GM06990 (cell line): ENCODE measurements around the gene GOLGA8O.
"Not testable (repeated sequence)": the region's sequence is repeated elsewhere in the genome, so short reads cannot be mapped to it uniquely, and the experiment has no call there.

Experiments
- DNase-seq: peaks from one replicate; pipeline ENCODE4 v3.0.0-alpha.2; 2011; ENCODE audit not compliant: insufficient read length; ENCODE audit errors: extremely low read depth
- H3K27me3 ChIP-seq: replicated peaks from 2 replicates; pipeline ENCODE4 v1.6.0; 2011; ENCODE audit warnings: low read length; ENCODE audit not compliant: control insufficient read depth, insufficient read depth
- H3K36me3 ChIP-seq: 2 replicates; pipeline ENCODE4 v1.5.1; 2011; ENCODE audit warnings: low read length; ENCODE audit not compliant: control insufficient read depth, insufficient read depth
- H3K4me3 ChIP-seq: replicated peaks from 2 replicates; pipeline ENCODE4 v1.5.1; 2011; ENCODE audit warnings: low read depth, mild to moderate bottlenecking, control low read depth, low read length

Gene GOLGA8O, protein sequence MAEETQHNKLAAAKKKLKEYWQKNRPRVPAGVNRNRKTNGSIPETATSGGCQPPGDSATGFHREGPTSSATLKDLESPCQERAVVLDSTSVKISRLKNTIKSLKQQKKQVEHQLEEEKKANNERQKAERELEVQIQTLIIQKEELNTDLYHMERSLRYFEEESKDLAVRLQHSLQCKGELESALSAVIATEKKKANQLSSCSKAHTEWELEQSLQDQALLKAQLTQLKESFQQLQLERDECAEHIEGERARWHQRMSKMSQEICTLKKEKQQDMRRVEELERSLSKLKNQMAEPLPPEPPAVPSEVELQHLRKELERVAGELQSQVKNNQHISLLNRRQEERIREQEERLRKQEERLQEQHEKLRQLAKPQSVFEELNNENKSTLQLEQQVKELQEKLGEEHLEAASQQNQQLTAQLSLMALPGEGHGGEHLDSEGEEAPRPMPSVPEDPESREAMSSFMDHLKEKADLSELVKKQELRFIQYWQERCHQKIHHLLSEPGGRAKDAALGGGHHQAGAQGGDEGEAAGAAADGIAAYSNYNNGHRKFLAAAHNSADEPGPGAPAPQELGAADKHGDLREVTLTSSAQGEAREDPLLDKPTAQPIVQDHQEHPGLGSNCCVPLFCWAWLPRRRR

DNA sequence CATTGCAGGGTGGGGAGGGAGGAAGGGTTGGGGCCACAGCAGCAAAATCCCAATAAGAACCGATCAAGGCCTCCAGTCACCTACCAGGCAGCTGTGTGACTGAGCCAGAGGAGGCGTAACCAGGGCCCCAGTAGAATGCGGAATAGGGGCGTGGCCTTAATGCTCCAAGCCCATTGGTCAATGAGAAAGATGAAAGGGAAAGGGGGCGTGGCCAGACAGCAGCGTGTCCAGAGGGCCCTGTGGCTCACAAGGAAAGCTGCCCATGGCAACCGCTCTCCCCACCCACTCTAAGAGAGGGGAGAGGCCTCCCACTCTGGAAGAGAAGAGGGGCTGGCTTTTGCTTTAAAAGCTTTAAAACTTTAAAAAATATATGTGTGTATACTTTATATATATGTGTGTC, at the start of gene GOLGA8O:
TSS of gene GOLGA8O (minus strand) at position 101 of the 400 bp plus-strand sequence. CDS start at position 3, 98 bp downstream.
- not testable (repeated sequence) for H3K4me3 ChIP-seq, H3K36me3 ChIP-seq, H3K27me3 ChIP-seq, DNase-seq

DNA sequence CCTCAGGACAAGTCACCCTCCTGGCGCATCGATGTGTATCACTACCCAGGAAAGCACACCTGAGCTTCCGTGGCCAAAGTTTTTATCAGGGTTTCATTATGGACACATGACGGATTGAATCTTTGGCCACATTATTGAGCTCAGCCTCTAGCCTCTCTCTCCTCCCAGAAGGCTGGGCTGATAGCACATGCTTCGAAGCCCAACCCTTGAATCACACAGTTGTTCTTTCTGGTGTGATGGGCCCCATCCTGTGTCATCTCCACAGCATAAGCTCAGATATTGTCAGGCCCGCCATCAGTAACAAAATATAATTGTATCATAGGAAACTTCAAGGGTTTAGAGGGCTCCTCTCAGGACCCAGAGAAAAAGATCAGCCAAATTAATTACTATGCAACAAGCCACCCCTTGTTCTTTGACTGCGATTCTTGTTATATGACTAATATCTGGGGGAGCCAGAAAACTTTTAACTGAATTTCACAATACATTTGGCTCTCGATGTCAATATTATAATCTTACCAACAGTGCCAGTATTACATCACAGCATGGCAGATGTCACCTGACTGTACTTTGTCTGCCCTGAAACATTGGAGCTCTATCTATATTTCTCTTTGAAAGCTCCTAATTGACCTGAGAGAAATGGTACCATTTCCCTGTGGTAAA, 48.8 kb upstream of the GOLGA8O start:
- H3K36me3 ChIP-seq, H3K4me3 ChIP-seq, H3K27me3 ChIP-seq, DNase-seq: not testable (repeated sequence)

DNA sequence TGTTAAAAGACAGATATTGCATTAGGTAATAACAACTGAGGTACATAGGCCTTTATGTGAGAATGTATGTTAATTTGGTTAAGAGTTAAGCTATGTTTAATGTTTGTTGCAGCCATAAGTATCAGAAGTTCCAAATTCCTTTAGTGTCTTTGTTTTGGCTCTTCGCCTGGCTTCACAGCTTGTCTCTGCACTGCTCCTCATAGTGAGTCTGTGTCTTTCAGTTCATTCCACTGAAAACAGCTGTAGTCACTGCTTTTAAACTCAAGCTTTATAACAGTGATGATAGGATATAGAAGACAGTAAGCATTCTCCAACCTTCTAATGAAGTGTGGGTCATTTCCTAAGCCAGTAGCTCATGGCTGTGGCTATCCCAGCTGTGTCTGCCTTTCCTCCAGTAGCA, 47.5 kb upstream of the GOLGA8O start:
- not testable (repeated sequence) for DNase-seq, H3K4me3 ChIP-seq, H3K36me3 ChIP-seq, H3K27me3 ChIP-seq

DNA sequence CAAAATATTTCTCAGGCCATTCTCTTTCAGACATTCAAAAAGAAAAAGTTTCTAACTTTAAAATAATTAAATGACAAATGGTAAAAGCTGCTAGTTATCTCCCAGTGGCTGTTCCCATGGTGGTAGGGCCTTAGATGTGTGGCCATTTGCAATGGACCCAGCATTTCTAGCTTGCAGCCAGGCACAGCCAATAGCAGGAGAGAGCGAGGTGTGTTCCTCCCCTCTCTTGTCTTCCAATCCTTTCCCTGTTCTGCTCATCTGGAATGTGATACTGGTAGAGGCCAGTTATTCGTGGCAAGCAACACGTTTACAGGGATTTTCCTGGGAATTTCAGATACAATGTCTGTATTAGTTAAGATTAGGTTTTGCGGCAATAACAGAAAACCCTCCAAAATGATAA, 37.3 kb upstream of the GOLGA8O start:
- not testable (repeated sequence) for H3K36me3 ChIP-seq, H3K4me3 ChIP-seq, DNase-seq, H3K27me3 ChIP-seq

DNA sequence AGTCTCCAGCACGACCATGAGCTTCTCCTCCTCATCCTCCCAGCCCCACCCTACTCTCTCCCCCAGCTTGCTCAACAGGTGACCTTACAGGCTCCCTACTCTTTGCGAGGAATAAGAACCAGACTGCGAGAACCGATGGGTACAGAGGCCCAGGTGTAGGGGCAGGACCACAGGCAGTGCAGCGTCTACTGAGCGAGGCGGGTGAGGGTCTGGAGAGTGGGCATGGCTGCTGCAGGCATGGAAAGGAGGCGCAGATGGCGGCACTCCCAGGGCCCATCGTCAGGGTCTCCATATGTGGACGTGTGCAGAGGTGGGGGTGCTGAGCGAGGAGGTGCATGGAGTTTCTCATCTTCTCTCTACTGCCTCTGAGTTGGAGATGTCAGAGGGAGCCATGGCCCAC, 31.0 kb upstream of the GOLGA8O start:
- H3K27me3 ChIP-seq, DNase-seq: not testable (repeated sequence)

DNA sequence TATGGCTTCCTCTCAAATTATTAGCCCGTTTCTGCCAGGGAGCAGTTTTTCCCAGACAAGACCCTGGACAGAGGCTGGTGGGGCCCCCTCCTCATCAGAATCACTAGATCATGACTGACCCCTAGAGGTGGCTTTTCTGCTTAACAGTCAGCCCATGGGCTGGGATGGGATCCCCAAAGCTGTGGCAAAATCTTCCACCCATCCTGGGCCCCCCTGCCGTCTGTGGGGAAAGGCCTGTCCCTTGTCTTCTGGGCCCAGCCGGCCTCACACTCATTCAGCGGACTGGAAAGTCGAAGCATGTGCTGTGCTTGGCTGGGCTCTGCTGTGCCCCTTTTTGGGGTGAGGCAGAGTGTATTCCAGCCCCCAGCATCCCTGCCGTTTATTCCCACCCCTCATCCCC, 27.9 kb upstream of the GOLGA8O start:
- H3K27me3 ChIP-seq, H3K36me3 ChIP-seq, H3K4me3 ChIP-seq, DNase-seq: not testable (repeated sequence)

More for the DNA sequence above, 31.0 kb upstream of the GOLGA8O start:
- H3K36me3 ChIP-seq, H3K4me3 ChIP-seq: not testable (repeated sequence)

DNA sequence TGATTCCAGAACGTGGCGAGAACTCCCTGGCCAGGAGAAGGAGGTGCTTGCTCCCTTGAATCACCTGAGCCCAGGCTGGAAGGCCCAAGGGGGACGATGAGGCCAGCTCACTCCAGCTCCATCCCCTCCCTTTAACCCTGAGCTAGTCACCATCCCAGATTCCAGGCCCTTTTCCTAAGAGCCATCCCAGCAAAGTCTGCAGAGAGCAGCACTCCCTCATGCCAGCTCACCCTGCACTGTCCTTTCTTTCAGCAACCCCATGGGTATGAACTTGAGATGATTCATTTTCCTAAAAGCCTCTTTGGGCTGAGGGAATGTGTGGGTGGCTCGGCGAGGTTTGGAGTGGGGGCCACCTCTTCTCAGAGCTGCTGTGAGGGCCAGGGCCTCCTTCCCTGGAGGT, 26.2 kb upstream of the GOLGA8O start:
- H3K27me3 ChIP-seq, DNase-seq, H3K4me3 ChIP-seq, H3K36me3 ChIP-seq: not testable (repeated sequence)

DNA sequence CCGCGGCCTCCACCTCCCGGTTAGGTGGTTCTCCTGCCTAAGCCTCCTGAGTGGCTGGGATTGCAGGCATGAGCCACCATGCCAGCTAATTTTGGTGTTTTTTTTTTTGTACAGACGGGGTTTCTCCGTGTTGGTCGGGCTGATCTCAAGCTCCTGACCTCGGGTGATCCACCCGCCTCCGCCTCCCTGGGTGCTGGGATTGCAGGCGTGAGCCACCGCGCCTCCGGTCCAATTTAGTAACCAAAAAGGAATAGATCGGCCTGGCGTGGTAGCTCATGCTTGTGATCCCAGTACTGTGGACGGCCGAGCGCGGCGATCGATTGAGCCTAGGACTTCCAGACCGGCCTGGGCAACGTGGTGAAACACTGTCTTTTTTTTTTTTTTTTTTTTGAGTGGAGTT, 12.6 kb upstream of the GOLGA8O start:
- DNase-seq, H3K4me3 ChIP-seq, H3K36me3 ChIP-seq, H3K27me3 ChIP-seq: not testable (repeated sequence)

DNA sequence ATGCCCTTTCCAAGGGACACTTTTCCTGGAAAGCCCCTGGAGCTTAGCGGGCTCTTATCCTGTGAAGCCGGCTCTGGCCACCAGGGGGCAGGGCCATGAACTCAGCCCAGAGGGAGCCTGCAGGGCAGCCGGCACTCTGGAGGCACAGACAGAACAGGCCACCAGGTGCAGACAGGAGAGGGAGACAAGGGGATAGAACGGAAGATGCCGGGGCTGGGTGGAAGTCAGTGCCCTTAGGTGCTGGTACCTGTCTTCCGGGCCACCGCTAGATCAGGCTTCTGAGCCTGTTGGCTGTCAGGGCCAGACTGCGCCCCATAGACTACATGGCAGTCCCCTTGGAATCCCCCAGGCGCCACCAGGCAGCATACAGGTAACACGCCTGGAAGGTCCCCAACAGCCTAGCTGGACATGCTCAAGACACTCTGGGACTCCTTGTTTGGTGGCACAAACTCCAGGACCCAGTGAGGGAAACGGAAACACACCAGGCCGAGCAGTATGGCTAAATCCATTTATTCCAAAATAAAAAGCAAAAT, 14.9 kb downstream of the GOLGA8O start:
- H3K27me3 ChIP-seq, H3K4me3 ChIP-seq, H3K36me3 ChIP-seq, DNase-seq: not testable (repeated sequence)

DNA sequence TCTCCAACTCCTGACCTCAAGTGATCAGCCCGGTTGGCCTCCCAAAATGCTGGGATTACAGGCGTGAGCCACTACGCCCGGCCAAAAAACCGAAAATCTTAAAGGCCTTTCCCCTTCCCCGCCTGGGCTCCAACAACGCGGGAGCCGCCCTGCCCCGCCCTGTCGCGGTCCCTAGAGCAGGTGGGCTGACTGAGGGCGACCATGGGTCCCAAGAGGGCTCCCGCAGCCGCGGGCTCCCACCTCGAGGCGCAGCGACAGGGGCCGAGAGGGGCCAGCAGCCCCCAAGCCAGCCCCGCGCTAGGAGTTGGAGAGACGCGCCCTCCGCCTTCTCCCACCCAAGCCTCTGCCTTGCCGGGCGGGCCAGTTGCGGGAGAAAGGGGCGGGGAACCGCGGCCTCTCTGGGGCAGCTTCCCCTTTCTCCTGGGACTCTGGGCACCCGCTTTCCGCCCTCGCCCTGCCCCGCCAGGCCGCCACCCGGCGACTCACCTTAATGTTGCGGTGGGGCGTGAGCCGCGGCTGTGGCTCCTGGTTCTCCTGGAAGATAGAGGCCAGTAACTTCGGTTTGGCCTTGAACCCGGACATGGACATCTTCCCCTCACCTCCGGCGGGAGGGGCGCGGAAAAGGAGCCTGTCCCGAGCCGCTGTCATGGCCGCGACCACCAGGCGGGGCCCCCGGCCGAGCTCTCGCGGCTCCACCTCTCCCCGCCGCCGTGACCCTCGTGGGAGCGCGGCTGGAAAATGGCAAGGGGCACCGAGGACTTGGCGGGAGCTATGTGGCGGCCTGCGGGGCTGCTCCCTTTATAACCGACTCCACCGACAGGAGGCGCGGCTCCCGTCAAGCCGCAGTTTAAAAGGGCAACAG, 21.1 kb downstream of the GOLGA8O start:
- H3K36me3 ChIP-seq, DNase-seq, H3K27me3 ChIP-seq, H3K4me3 ChIP-seq: not testable (repeated sequence)

DNA sequence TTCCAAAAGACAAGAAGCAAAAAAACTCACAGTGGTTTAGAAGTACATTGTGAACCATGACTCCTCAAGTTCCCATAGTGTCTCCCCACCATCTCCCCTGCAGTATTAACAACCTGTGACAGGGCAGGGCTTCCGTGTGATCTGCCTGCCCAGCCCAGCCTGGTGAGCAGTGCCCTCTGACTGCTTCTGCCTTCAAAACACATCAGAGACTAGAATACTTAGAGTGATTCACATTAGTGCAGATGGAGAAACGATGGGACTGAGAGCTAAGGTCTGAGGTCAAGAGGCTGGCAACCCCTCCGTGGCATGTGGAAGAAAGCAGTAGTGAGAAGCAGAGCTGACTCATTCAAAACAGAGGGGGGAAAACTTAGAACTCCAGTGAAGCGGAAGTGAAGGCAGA, 27.8 kb downstream of the GOLGA8O start:
- not testable (repeated sequence) for H3K27me3 ChIP-seq, H3K4me3 ChIP-seq, DNase-seq, H3K36me3 ChIP-seq

DNA sequence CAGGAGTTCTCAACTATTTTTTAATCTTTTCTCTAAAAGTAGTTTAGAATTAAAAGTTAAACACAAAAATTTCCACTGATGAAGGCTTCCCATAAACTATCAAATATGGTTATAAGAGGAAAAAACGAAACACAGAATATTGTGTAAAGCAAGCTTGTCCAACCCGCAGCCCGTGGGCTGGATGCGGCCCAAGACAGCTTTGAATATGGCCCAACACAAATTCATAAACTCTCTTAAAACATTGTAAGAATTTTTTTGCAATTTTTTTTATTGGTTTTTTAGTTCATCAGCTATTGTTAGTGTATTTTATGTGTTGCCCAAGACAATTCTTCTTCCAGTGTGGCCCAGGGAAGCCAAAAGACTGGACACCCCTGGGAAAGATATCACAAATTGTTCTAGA, 28.9 kb downstream of the GOLGA8O start:
- not testable (repeated sequence) for H3K36me3 ChIP-seq, DNase-seq, H3K27me3 ChIP-seq, H3K4me3 ChIP-seq

DNA sequence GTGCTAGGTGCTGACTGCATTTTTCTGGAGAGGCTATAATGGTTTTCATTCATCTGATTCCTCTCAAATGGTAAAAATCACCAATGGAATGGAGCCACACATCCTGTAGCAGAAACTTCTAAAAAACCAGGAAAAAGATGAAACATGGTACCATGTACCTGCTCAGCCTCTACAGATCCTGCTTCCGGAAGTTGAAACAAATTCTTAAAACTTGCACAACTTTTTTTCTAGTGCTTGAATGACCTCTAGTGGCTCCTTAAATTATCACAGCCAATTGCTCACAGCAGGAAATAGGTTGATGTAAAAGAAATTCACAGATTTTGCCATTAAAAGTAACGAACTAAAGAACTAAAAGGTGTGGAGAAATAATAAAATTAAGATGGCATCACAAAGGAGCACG, 47.5 kb downstream of the GOLGA8O start:
- not testable (repeated sequence) for H3K27me3 ChIP-seq, H3K4me3 ChIP-seq, DNase-seq, H3K36me3 ChIP-seq
